Lower leg skin (tissue), 3 donors: ENCODE results near the gene NFILZ.

Experiments
- CTCF ChIP-seq, 3 donors: fragments of 450-650 bp; IDR thresholded peaks; one replicate each; pipeline ENCODE4 v1.5.1; 2016; ENCODE audit warnings: antibody characterized with exemption in 3 of 3, mild to moderate bottlenecking in 3 of 3, moderate library complexity in 2 of 3
- POLR2A ChIP-seq, 2 donors: fragments of 450-650 bp; IDR thresholded peaks; one replicate each; pipeline ENCODE4 v1.6.1; 2016 to 2017; ENCODE audit warnings: antibody characterized with exemption in 2 of 2, mild to moderate bottlenecking in 1 of 2, moderate library complexity in 1 of 2

GRCh38 chr19:8643860-8644653 is 13.6 kb downstream of the NFILZ start:
- TF ChIP-seq CTCF (IDR thresholded peaks at IDR 0.05), result no peak
- no peak for TF ChIP-seq POLR2A (IDR thresholded peaks at IDR 0.05)
